GM18870 (cell line): ENCODE results near the gene TCP11L2.

Experiments used
- ATAC-seq: cut with Tn5 transposase; IDR thresholded peaks from one replicate; pipeline ENCODE4 v1.9.1; 2021; ENCODE audit warnings: moderate library complexity; ENCODE audit not compliant: unreplicated experiment

TCP11L2 gene

DNA sequence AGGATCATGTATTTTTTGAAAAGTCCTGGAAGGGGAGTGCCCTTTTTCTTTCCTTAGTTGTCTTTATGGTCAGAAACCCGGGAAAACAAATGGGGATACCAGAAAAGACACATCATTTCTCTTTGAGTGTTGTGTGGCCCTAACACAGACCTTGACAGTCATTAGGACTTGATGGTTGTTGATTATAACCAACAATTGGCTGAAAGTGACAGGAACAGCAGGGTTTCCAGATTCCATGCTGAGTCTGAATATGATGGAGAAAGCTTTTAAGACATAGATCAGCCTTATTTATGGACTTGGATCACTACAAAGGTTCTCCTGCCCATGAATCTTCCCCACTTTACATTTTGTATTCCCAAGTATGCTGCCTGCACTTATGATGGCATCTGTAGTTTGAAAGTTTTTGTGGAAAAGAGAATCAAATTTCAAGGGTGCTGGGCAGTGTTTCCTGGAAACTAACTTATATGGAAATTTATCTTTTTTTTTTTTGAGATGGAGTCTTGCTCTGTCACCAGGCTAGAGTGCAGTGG lies 85.4 kb downstream of the TCP11L2 start:
- no peak for ATAC-seq

DNA sequence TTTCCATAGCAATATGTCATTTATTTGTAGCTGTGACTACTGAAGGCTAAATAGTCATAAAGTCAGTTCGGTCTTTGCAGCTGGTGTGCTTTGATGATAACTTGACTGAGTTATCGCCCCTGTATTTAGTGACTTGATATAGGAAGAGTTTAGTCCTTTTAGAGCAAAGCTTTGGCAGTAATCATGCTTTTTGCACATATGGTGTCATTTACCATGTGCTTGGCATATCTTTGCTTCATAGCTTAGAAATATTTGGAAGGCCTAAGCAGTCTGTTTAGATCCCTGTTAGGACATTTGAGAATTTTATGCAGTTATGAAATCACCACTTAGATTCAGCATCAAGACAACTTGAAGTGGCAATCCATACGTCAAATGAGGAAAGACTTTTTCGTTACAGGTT lies 86.6 kb downstream of the TCP11L2 start:
- ATAC-seq = no peak

DNA sequence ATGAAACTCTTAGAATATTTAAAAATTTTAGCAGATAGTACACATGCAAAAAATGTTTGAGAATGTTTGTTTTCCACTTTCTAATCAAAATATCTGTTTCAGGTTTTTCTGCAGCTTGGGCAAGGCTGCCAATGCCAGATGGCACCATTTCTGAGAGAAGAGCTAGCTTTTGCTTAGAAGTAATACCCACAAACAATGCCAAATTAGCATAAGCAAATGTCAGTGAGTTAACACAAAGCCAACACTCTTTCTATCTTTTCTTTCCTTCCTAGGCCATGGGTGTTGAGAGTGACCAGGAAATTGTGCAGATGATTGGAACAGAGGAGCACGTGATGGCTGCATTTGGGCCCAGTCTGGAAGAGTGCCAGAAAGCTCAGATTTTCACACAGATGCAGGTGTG lies 90.2 kb downstream of the TCP11L2 start:
- ATAC-seq = no peak
